Muscle of back (tissue), 11 donors: Measurements from ENCODE around the gene ASCC2. TPM values are rescaled to one million over a fixed set of nuclear protein-coding genes. Genes with fewer than 3 reads are reported as not detected.
A peak's percentile ranks its signal among the peaks of the same experiment; 100 is the strongest.
"Not testable (repeated sequence)": the region's sequence is repeated elsewhere in the genome, so short reads cannot be mapped to it uniquely, and the experiment has no call there.

Source experiments
- DNase-seq, 3 donors: peaks; one replicate each; pipeline versions ENCODE4 v3.0.0 to v3.0.0-alpha.2; 2013
- polyA plus RNA-seq, 10 donors: library from polyadenylated mRNA; unstranded; fragments of 120-200 nt; gene quantifications; one replicate each; pipeline ENCODE4 v1.2.1, GENCODE V29; 2013; ENCODE audit not compliant: insufficient read length in 10 of 10

The ASCC2 gene
- polyA plus RNA-seq, 10 donors: 25.0 to 37.3 (median 31.6) TPM

DNA sequence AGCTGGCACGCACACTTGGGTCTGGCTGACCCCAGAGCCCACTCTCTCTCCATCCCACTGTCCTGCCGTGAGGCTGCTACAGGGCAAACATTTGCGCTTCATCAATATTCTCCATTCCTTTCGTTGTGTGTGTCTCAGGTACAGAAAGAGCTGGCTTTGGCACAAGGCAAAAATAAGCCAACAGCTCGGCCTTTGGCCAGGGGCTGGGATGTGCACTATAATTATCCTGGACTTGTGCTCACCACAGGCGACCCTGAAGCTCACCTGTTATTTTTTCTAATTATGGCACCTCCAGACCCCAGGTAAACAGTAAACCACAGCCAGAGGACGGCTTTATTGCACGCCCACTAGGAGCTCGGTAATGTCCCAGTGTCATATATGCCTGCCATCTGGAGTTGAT is 82.2 kb downstream of the ASCC2 start:
- DNase-seq: no peak

DNA sequence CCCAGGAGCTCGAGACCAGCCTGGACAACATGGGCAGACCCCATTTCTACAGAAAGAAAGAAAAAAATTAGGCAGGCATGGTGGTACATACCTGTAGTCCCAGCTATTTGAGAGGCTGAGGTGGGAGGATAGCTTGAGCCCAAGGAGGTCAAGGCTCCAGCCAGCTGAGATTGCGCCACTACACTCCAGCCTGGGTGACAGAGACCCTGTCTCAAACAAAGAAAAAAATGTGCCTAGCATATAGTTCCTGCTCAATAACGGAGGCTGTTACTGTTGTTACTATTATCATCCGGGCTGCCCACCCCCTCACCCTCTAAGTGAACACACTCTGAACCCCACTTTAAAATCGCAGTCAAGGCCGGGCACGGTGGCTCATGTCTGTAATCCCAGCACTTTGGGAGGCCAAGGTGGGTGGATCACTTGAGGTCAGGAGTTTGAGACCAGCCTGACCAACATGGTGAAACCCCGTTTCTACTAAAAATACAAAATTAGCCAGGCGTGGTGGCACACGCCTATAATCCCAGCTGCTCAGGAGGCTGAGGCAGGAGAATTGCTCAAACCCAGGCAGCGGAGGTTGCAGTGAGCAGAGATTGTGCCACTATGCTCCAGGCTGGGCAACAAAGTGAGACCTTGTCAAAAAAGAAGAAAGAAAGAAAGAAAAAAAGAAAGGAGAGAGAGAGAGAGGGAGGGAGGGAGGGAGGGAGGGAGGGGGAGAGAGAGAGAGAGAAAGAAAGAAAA is 83.2 kb downstream of the ASCC2 start:
- not testable (repeated sequence) for DNase-seq

DNA sequence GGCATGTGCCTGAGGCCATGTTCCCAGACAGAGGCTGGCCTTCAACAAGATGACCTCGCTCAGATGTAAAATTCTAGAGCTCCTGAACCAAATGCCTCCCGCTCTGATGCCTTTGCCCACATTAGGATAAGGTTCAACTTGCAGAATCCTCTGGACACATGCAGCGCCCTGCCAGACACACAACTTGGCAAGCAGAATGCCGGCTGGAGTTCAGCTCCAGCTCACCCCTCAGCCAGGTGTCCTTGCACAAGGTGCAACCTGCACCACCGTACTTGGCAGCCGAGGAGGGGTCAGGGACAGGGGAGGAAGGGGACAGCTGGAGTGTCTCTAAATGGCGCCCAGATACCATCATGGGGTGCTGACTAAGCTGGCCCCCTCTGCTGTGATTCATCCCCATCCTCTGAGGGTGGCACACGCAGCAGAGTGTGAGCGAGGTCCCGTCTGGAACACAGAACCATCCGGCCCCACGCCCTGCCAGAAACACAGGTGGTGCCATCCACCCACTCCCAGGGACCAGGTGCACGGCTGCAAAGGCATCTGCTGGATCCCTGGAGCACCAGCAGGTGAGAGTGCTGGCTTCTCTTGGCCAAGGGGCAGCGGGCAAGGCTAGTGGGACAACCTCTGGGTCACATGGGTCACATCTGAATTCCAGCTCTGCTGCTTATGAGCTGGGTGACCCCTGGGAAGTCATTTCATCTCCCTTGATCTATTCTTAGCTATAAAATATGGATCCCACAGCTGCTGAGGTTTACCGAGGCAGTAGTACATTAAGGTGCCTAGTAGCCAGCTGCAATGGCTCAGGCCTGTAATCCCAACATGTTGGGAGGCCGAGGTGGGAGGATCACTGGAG is 84.0 kb downstream of the ASCC2 start:
- DNase-seq: no peak

DNA sequence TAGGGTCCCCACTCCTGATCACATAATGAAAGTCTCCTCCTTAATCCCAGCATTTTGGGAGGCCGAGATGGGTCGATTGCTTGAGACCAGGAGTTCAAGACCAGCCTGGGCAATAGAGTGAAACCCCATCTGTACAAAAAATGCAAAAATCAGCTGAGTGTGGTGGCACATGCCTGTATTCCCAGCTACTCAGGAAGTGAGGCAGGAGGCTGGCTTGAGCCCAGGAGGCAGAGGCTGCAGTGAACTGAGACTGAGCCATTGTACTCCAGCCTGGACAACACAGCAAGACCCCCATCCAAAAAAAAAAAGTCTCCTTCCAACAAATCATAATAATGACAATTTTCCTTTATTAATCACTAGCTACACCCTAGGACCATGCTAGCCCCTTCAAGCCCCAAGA is 86.4 kb downstream of the ASCC2 start:
- DNase-seq: no peak

DNA sequence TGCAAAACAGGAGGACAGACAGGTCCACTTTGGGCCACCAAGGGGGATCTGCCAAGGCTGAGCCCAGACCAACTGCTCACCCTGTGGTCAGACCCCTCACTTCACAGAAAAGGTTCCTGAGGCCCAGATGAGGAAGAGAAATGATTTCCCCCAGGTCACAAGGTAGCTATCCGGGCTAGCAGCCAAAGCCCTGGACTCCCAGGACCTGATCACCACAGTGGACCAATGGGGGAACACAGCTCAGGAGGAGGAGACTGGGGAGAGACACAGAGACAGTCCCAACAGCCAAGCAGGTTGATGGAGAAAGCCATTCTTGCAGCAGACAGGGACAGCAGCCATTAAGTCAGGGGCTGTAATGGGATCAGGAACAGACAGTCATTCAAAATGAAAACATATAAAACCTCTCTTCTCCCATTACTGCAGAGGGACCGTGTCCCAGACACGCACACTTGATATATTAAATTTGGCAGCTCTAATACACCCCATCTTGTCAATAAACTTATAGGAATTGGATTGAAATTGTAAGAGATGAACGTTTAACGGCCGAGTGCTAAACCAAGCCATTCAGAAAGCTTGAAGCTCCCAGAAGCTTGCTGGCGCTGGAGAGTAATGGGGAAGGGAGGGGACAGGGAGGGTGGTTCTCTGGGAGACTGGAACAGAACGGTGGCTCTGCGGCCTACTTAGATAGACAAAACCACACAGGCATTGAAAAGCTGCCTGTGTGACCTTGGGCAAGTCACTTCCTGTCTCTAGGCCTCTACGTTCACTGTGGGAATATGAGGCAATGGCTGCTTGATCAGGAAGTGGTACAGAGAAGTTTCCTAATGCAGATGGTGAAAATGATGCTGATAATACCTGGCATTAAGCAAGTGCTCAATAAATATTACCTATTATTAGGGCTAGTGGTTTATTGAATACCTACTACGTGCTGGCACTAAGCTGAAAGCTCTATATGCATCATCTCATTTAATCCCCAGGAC is 87.2 kb downstream of the ASCC2 start:
- peak in 1 of 3 donors; percentile 57 for DNase-seq

DNA sequence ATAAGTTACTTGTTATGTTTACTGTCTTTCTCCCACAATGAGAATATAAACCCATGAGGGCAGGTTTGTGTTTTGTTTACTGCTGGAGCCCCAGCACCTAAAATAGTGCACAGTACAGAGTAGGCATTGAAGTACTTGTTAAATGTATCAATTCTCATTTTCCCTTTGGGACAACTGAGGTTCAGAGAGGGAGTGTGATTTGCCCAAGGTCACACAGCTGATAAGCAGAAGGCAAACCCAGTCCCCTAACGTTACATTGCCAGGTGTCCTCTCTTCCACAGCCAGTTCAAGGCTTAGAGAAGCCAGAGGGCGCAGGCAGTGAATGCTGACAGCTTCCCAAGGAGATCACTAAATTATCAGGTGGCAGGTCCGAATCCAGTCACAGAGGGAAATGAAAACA is 88.0 kb downstream of the ASCC2 start:
- no peak for DNase-seq

DNA sequence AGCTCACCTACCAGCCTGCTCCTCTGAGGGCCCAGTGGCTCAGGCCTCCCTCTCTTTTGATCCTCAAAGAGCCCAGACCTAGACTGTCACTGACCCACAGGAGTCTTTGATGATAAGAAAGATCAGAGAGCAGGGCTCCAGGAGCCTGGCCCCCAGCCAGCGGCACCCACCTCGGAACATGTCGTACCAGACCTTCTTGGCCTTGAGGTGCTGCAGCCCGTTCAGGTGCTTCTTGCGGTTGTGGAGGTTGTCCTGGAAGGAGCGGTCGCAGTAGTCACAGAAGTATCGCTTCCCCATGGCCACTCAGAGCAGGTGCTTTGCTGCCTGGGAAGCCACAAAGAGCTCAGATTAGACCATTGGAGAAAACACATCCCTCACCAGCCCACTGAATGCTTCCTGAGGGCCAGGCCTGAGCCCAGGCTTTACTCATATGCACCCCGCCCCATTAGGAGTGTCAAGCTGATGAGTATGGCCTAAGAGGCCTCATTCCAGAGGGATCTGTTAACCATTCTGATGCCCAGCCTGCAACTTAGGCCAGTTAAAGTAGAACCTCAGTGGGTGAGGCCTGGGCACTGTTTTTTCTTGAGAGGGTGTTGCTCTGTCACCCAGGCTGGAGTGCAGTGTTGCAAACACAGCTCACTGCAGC is 89.7 kb downstream of the ASCC2 start:
- DNase-seq: no peak

DNA sequence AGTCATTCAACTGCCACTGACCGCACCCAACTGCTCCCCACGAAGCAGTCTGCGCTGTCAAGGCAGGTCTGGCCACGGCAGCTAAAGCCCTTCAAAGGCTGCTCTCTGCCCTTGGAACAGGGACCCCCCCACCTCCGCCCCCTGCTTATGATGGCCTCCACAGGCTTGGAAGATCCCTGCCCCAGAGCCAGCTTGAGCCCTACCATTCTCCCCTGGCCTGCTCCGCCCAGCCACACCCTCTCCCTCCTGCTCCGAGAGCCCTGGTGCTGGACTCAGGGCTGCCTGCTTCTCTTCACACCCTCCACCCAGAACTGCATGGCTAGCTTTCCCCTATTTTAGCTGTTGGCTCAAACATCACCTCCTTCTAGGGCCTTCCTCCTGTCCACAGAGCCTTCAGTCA is 90.2 kb downstream of the ASCC2 start:
- no peak for DNase-seq

DNA sequence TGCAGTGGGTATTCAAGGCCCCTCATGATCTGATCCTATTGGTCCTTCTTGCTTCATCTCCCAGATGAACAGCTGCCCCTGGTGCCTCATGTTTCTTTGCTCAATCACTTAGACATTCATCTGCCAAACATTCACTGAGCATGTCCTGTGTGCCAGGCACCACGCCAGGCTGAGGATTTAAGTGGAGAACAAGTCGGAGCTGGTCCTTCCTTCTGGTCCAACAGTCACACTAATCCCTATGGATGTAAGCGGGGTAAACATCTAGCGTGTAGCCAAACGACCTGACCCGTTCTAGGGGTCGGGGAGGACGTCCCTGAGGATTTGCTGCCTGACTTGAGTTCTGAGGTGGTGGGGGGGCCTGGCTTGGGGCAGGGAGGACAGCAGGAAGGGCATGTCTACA is 93.2 kb downstream of the ASCC2 start:
- peak; percentile 66 to 79 (median 76) for DNase-seq

DNA sequence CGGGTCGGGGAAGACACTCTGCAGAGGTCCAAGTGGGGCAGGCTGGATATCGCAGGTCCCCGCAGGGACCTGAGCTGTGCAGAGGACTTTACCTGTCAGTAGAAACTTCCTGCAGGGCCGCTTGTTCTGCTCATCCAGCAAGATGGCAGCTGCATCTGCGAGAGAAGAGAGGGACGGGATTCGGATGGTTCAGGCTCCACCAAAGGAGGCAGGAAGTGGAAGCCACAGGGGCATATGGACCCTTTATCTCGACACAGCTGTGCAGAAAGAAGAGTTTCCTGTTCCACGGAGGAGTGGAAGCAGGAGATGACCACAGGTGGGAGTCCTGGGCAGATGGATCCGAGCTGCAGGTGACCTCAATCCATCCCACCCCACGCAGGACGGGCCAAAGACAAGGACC is 95.7 kb downstream of the ASCC2 start:
- no peak for DNase-seq

DNA sequence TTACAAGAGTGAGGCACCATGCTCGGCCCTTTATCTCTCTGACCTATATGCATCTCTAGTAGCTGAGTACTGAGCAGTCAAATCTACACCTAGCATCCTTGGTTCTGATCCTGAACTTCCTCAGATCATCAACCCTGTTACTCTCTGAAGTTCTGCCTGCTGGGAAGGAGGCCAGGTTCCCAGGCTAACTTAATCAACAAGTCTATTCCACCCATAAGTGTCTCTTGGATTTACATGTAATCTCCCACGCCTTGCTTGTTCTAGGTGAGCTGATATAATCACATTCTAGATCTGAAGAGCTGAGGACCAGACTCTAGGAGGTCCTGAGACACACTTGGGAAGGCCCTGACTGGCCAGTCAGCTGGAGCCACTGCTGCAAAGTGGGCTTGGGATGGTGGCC is 96.1 kb downstream of the ASCC2 start:
- DNase-seq: no peak

DNA sequence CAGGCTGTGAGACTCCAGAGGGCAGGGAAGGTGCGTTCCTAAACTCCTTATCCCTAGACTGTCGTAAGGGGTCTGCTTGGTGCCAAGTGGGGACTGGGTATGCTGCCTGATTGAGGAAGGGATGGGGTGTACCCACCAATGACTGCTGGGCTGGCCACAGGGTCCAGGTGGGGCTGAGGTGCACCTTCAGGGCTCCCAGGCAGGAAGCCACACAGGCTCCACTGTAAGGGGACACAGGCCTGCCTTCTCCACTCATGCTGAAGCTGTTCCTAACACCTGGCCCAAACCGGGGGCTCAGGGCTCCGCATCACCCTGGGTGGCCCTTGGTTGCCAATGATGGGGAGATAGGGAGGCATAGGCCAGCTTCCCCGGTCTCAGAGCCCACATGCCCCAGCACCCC is 97.9 kb downstream of the ASCC2 start:
- no peak for DNase-seq

DNA sequence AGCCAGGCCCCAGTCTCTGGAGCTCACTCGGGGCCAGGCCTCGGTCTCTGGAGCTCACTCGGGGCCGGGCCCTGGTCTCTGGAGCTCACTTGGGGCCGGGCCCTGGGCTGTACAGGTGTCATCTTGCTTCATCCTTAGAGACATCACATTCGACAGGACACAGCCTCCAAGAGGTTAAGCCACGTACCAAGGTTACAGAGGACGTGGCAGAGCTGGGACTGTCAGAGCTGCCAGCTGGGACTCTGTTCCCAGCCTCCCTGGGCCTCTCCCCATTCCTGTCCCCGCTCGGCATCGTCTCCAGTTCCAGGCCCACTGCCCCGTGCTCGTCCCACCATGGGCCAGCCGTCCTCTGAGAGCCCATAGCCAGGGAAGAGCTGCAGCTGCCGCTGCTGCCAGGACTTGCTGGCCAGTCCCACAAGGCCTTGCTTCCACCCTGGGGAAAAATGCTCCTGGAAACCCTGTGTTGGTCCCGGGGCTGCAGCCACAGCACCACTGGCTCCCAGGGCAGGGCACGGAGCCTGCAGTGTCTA is 98.7 kb downstream of the ASCC2 start:
- DNase-seq: no peak

Other genes starting within 250 kb of the ASCC2 start
- gene NF2, start 234.6 kb downstream of the ASCC2 start, polyA plus RNA-seq: 10 to 100 TPM; 18.4 to 25.5 (median 21.4) TPM
- gene CABP7, start 118.3 kb downstream of the ASCC2 start, polyA plus RNA-seq: under 1 TPM in 9 of 10 donors, not detected in 1; 0.07 to 0.21 (median 0.10) TPM
- gene ZMAT5, start 71.3 kb downstream of the ASCC2 start, polyA plus RNA-seq: 10 to 100 TPM; 13.2 to 21.4 (median 16.6) TPM
- gene UQCR10, start 70.9 kb downstream of the ASCC2 start, polyA plus RNA-seq: 100 to 1,000 TPM; 112 to 135 (median 121) TPM
- gene MTMR3, start 44.9 kb upstream of the ASCC2 start, polyA plus RNA-seq: 10 to 100 TPM; 24.5 to 36.4 (median 28.7) TPM
- under 1 TPM in 1 of 10 donors, not detected in 9; 0.15 TPM for gene HORMAD2, start 242.2 kb upstream of the ASCC2 start, polyA plus RNA-seq